HL-60 (cell line): ENCODE measurements around the gene C20orf204.

Source experiments
- DNase-seq, 2 experiments: peaks; one replicate each; pipeline ENCODE4 v3.0.0-alpha.2; 2010 to 2020; ENCODE audit warnings: low read depth in 1 of 2, low spot score in 1 of 2
- H3K27ac ChIP-seq: fragments of 250-450 bp; sonication (Bioruptor Pico); replicated peaks from 2 replicates; pipeline ENCODE4 v1.5.1; 2020; ENCODE audit warnings: mild to moderate bottlenecking, moderate library complexity
- H3K27me3 ChIP-seq: fragments of 250-450 bp; sonication (Bioruptor Pico); 2 replicates; pipeline ENCODE4 v1.5.1; 2021; ENCODE audit warnings: mild to moderate bottlenecking, moderate library complexity; ENCODE audit not compliant: insufficient read depth, poor library complexity, severe bottlenecking
- H3K4me3 ChIP-seq: replicated peaks from 2 replicates; pipeline ENCODE4 v1.5.1; 2011; ENCODE audit warnings: mild to moderate bottlenecking, control low read depth, low read length; ENCODE audit not compliant: insufficient read depth
- GABPA ChIP-seq: IDR thresholded peaks from 2 replicates; pipeline ENCODE4 v1.6.1; 2012; ENCODE audit warnings: low read depth
- POLR2AphosphoS5 ChIP-seq: IDR thresholded peaks from 2 replicates; pipeline ENCODE4 v1.6.1; 2012; ENCODE audit warnings: low read depth
- SPI1 ChIP-seq: IDR thresholded peaks from 2 replicates; pipeline ENCODE4 v1.6.1; 2012; ENCODE audit warnings: low read depth, mild to moderate bottlenecking, borderline replicate concordance
- TF ChIP-seq, protein P1 (sequence below): IDR thresholded peaks from one replicate; pipeline ENCODE4 v1.5.1; 2011; ENCODE audit warnings: low read length, control low read depth, inconsistent platforms; ENCODE audit not compliant: insufficient read depth
- TF ChIP-seq, protein P2 (sequence below): IDR thresholded peaks from 2 replicates; pipeline ENCODE4 v1.6.1; 2012; ENCODE audit warnings: low read depth; ENCODE audit not compliant: insufficient replicate concordance

The C20orf204 gene

DNA sequence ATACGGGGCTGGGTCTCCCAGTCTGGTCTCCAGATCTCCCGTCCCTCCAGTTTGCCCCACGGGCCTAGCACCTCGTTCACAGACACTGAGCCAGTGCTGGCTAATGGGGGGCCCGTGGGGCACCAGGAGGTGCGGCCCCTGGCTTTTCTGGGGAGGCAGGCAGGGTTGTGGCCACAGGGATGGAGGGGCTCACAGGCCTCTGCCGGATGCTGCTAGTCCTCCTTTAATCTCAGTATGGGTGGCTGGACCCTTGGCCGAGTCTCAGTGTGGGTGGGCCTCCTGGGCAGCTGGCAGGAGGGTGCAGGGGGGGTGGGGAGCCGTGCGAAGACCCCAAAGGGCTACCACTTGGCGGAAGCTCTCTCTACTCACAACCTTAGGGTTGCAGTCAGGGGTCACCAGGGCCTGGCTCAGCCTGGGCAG is 15.1 kb downstream of the C20orf204 start:
- H3K4me3 ChIP-seq: no peak overlapping the region
- TF ChIP-seq, protein P1, sequence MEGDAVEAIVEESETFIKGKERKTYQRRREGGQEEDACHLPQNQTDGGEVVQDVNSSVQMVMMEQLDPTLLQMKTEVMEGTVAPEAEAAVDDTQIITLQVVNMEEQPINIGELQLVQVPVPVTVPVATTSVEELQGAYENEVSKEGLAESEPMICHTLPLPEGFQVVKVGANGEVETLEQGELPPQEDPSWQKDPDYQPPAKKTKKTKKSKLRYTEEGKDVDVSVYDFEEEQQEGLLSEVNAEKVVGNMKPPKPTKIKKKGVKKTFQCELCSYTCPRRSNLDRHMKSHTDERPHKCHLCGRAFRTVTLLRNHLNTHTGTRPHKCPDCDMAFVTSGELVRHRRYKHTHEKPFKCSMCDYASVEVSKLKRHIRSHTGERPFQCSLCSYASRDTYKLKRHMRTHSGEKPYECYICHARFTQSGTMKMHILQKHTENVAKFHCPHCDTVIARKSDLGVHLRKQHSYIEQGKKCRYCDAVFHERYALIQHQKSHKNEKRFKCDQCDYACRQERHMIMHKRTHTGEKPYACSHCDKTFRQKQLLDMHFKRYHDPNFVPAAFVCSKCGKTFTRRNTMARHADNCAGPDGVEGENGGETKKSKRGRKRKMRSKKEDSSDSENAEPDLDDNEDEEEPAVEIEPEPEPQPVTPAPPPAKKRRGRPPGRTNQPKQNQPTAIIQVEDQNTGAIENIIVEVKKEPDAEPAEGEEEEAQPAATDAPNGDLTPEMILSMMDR: no peak
- no peak for TF ChIP-seq POLR2AphosphoS5
- TF ChIP-seq GABPA: no peak
- TF ChIP-seq SPI1: no peak
- TF ChIP-seq, protein P2, sequence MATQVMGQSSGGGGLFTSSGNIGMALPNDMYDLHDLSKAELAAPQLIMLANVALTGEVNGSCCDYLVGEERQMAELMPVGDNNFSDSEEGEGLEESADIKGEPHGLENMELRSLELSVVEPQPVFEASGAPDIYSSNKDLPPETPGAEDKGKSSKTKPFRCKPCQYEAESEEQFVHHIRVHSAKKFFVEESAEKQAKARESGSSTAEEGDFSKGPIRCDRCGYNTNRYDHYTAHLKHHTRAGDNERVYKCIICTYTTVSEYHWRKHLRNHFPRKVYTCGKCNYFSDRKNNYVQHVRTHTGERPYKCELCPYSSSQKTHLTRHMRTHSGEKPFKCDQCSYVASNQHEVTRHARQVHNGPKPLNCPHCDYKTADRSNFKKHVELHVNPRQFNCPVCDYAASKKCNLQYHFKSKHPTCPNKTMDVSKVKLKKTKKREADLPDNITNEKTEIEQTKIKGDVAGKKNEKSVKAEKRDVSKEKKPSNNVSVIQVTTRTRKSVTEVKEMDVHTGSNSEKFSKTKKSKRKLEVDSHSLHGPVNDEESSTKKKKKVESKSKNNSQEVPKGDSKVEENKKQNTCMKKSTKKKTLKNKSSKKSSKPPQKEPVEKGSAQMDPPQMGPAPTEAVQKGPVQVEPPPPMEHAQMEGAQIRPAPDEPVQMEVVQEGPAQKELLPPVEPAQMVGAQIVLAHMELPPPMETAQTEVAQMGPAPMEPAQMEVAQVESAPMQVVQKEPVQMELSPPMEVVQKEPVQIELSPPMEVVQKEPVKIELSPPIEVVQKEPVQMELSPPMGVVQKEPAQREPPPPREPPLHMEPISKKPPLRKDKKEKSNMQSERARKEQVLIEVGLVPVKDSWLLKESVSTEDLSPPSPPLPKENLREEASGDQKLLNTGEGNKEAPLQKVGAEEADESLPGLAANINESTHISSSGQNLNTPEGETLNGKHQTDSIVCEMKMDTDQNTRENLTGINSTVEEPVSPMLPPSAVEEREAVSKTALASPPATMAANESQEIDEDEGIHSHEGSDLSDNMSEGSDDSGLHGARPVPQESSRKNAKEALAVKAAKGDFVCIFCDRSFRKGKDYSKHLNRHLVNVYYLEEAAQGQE: no peak
- H3K27ac ChIP-seq: no peak overlapping the region
- DNase-seq: no peak
- H3K27me3 ChIP-seq: peaks cover 23% of the 10 kb centered on the region

DNA sequence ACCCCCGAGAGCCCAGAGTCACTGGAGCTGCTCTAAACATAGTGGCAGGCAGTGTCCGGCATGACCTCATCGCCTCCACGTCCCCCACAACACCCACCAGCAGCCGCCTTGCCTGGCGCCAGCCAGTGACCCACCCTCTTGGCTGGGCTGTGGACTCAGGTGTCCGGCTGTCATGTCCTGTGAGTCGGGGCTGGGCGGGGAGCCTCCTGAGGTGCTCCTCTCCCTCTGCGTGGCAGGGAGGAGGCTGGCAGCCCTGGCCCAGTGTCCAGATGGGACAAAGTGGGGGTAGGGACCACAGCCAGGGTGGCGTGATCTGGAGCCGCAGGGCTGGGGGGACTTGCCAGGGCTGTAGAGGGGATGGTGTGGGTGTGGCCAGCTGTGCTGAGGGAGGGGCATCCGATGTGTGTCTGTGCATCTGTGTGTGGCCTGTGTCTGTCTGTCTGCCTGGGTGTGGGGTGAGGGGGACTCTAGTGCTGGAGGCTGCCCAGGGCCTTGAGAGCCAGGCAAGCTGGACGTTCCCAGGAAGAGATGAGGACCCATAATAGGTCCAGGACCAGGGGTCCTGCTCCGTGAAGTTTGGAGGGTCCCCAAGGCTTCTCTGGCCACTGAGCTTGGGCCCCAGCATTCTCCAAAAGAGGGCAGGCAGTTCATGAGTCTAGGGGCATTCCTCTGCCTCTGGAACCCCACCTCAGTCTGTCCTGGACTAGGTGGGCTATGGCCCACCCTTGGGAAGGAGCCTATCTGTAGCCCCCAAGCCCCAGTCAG is 15.8 kb downstream of the C20orf204 start:
- no peak for DNase-seq
- Histone ChIP-seq H3K4me3 (no peak overlapping the region), H3K27ac (no peak overlapping the region), H3K27me3 (peaks cover 23% of the 10 kb centered on the region)
- TF ChIP-seq POLR2AphosphoS5: no peak
- TF ChIP-seq SPI1: no peak
- TF ChIP-seq, protein P1: no peak
- TF ChIP-seq, protein P2: no peak
- TF ChIP-seq GABPA: no peak

DNA sequence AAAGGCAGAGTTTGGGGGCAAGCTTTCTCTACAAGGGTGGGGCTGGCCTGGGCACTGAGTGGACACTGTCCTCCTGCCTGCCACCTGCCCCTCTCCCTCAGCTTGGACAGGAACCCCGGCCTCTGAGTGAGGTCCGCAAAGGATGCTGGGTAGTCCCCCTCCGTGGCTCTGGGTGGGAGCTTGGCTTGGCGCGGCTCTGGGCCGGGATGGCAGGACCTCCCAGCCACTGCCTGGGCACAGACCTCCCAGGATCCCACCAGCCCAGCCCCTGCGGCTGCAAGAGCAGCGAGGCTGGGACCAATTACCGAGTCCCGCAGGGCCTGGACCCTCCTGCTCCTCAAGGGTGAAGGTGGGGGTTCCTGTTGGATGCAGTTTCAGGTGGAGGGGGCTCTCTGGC is 16.3 kb downstream of the C20orf204 start:
- TF ChIP-seq GABPA: no peak
- TF ChIP-seq POLR2AphosphoS5: no peak
- TF ChIP-seq, protein P2: no peak
- no peak for TF ChIP-seq SPI1
- TF ChIP-seq, protein P1: no peak
- no peak overlapping the region for H3K27ac ChIP-seq
- H3K4me3 ChIP-seq: no peak overlapping the region
- no peak for DNase-seq
- H3K27me3 ChIP-seq: peaks cover 18% of the 10 kb centered on the region
